Hepatocyte (in vitro differentiated cells): ENCODE data around the gene CAT. TPM values are rescaled to one million over a fixed set of nuclear protein-coding genes. Genes with fewer than 3 reads are reported as not detected.

Experiments used
- DNase-seq: peaks from one replicate; pipeline ENCODE4 v3.0.0-alpha.2; 2016; ENCODE audit warnings: low spot score
- H2AFZ ChIP-seq: fragments of 200-600 bp; sonication (generic); 2 replicates; pipeline ENCODE4 v1.6.0; 2016; ENCODE audit warnings: antibody characterized with exemption, mild to moderate bottlenecking
- H3K27ac ChIP-seq: fragments of 200-600 bp; sonication (generic); 2 replicates; pipeline ENCODE4 v1.5.1; 2016; ENCODE audit warnings: mild to moderate bottlenecking
- H3K27me3 ChIP-seq: fragments of 200-600 bp; sonication (generic); 2 replicates; pipeline ENCODE4 v1.6.1; 2016
- H3K36me3 ChIP-seq: fragments of 200-600 bp; sonication (generic); replicated peaks from 2 replicates; pipeline ENCODE4 v1.5.1; 2016; ENCODE audit warnings: low read depth; ENCODE audit not compliant: insufficient read depth
- H3K4me1 ChIP-seq: fragments of 200-600 bp; sonication (generic); 2 replicates; pipeline ENCODE4 v1.5.1; 2016; ENCODE audit warnings: mild to moderate bottlenecking, moderate library complexity; ENCODE audit not compliant: insufficient read depth
- H3K4me2 ChIP-seq: fragments of 200-600 bp; sonication (generic); 2 replicates; pipeline ENCODE4 v1.6.0; 2016
- H3K4me3 ChIP-seq: fragments of 200-600 bp; sonication (generic); 2 replicates; pipeline ENCODE4 v1.5.1; 2016; ENCODE audit warnings: mild to moderate bottlenecking
- H3K79me2 ChIP-seq: fragments of 200-600 bp; sonication (generic); 2 replicates; pipeline ENCODE4 v1.6.0; 2017; ENCODE audit warnings: mild to moderate bottlenecking
- H3K9me2 ChIP-seq: fragments of 200-600 bp; sonication (generic); replicated peaks from 2 replicates; pipeline ENCODE4 v1.6.0; 2017; ENCODE audit warnings: mild to moderate bottlenecking; ENCODE audit not compliant: insufficient read depth
- H3K9me3 ChIP-seq: fragments of 200-600 bp; sonication (generic); 2 replicates; pipeline ENCODE4 v1.5.1; 2016; ENCODE audit warnings: low read depth, mild to moderate bottlenecking
- H4K20me1 ChIP-seq: fragments of 200-600 bp; sonication (generic); 2 replicates; pipeline ENCODE4 v1.6.0; 2016; ENCODE audit warnings: mild to moderate bottlenecking; ENCODE audit not compliant: insufficient read depth, poor library complexity, severe bottlenecking
- CTCF ChIP-seq: fragments of 200-600 bp; sonication (generic); IDR thresholded peaks from 2 replicates; pipeline ENCODE4 v1.5.1; 2016; ENCODE audit warnings: antibody characterized with exemption, mild to moderate bottlenecking; ENCODE audit not compliant: poor library complexity
- EZH2 ChIP-seq: fragments of 200-600 bp; sonication (generic); IDR thresholded peaks from 2 replicates; pipeline ENCODE4 v1.6.1; 2016; ENCODE audit warnings: antibody characterized with exemption, mild to moderate bottlenecking, borderline replicate concordance
- EZH2phosphoT487 ChIP-seq: fragments of 200-600 bp; sonication (generic); IDR thresholded peaks from one replicate; pipeline ENCODE4 v1.6.1; 2018; ENCODE audit warnings: antibody characterized with exemption, mild to moderate bottlenecking, low read depth, moderate library complexity; ENCODE audit not compliant: unreplicated experiment, severe bottlenecking
- WGBS: methylation state at CpG from one replicate; pipeline ENCODE4 v1.1.6; 2016; ENCODE audit warnings: low lambda C conversion rate; ENCODE audit errors: missing lambda C conversion rate; 5-methylcytosine and 5-hydroxymethylcytosine counted together
- polyA plus RNA-seq: library from polyadenylated mRNA; unstranded; fragments of >200 nt; fragmentation: Nextera tagmentation; extraction: Ambion mirVana; gene quantifications from 2 replicates; pipeline ENCODE4 v1.2.1, GENCODE V29; 2016
- total RNA-seq: library from RNA; depleted of rRNA; stranded (reverse); fragments of >200 nt; gene quantifications from 2 replicates; pipeline ENCODE4 v1.2.3, GENCODE V29; 2014

The CAT gene
- total and polyA plus RNA-seq, 2 experiments from 2014 or later, result 0.47 TPM; not detected in 1

DNA sequence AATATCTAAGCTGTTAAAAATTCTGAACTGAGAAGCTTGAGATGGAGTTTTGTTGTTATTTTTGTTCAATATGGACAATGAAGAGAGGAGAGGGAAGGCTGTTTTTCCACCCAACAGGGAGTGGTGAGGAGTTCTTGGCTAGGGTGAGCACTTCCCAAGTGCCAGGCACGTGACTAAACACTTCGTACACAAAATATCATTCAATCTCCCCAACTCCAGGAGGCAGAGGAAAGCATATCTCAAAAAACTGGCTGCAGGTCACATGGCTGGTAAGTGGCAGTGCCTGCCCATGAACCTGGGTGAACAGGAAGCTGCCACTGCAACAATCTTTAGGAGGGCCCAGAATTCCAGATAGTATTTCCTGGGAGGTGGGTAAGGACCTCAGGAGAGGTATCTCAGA, 63.2 kb downstream of the CAT start:
- no peak overlapping the region for H3K4me3 ChIP-seq
- H3K9me2 ChIP-seq, result no peaks in the 10 kb centered on the region
- no peaks in the 10 kb centered on the region for H3K36me3 ChIP-seq
- no peaks in the 10 kb centered on the region for H3K79me2 ChIP-seq
- no peaks in the 10 kb centered on the region for H4K20me1 ChIP-seq
- DNase-seq, result no peak
- WGBS, result 68% methylated on average over 2 of the region's 2 CpGs
- no peak overlapping the region for H3K27ac ChIP-seq
- H3K9me3 ChIP-seq, result no peaks in the 10 kb centered on the region
- no peaks in the 10 kb centered on the region for H3K27me3 ChIP-seq
- H2AFZ ChIP-seq, result no peak overlapping the region
- TF ChIP-seq CTCF (no peak), EZH2 (no peak), EZH2phosphoT487 (no peak)
- H3K4me2 ChIP-seq, result no peak overlapping the region
- no peaks in the 10 kb centered on the region for H3K4me1 ChIP-seq

- Histone ChIP-seq H3K27ac (no peak overlapping the region), H3K9me2 (no peaks in the 10 kb centered on the region), H3K79me2 (no peaks in the 10 kb centered on the region), H3K9me3 (no peaks in the 10 kb centered on the region), H3K4me3 (no peak overlapping the region), H3K27me3 (no peaks in the 10 kb centered on the region), H3K36me3 (no peaks in the 10 kb centered on the region), H3K4me1 (no peaks in the 10 kb centered on the region), H3K4me2 (no peak overlapping the region), H4K20me1 (no peaks in the 10 kb centered on the region), H2AFZ (no peak overlapping the region)
- no peak for TF ChIP-seq EZH2phosphoT487
- no peak for TF ChIP-seq CTCF
- TF ChIP-seq EZH2, result no peak
- DNase-seq, result no peak
- WGBS, result 88% methylated on average over 3 of the region's 3 CpGs
Observed at GRCh38 chr11:34502949-34503348, 64.2 kb downstream of the CAT start.

DNA sequence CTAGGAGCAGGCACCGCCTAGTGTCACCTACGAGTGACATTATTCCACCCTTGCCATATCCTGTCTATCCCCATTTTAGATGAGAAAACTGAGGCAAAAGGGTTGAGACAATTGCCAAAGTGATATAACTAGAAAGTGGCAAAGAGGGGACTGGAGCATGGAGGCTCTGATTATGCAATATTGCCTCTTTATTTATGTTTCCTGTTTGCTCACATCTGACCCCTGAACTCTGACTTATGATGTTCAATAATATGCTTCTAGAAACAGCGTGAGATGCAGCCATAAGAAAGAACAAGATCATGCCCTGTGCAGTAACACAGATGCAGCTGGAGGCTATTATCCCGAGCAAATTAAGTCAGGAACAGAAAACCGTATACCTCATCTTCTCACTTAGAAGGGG, 67.1 kb downstream of the CAT start:
- Histone ChIP-seq H3K4me2 (no peak overlapping the region), H3K36me3 (no peaks in the 10 kb centered on the region), H3K9me3 (no peaks in the 10 kb centered on the region), H3K79me2 (no peaks in the 10 kb centered on the region), H3K4me1 (no peaks in the 10 kb centered on the region), H3K9me2 (no peaks in the 10 kb centered on the region), H3K4me3 (no peak overlapping the region), H4K20me1 (no peaks in the 10 kb centered on the region), H3K27ac (no peak overlapping the region), H3K27me3 (no peaks in the 10 kb centered on the region), H2AFZ (no peak overlapping the region)
- WGBS, result 76% methylated on average over 5 of the region's 5 CpGs
- no peak for TF ChIP-seq EZH2
- TF ChIP-seq EZH2phosphoT487, result no peak
- TF ChIP-seq CTCF, result no peak
- DNase-seq, result no peak

DNA sequence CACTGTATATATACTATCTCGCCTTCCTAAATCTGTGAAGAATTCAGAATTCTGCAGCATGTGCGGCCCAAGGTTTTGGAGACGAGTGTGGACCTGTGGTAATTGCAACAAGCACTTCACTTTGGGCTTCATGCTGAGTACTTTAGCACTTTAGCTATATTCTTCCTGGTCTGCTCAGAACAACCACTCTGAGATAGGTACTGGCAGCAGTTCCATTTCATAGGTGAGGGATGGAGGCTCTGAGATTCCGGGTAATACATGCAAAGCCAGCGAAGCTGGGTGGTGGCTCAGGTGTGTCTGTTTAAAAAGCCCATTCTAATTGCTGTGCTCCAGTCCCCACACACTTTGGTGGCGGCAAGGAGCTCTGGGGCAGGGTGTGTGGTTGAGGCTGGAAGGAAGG, 68.4 kb downstream of the CAT start:
- TF ChIP-seq CTCF (no peak), EZH2 (no peak), EZH2phosphoT487 (no peak)
- Histone ChIP-seq H4K20me1 (no peaks in the 10 kb centered on the region), H3K4me3 (no peak overlapping the region), H3K36me3 (no peaks in the 10 kb centered on the region), H3K27ac (no peak overlapping the region), H3K9me3 (no peaks in the 10 kb centered on the region), H3K4me1 (no peaks in the 10 kb centered on the region), H3K79me2 (no peaks in the 10 kb centered on the region), H3K27me3 (no peaks in the 10 kb centered on the region), H3K9me2 (no peaks in the 10 kb centered on the region), H3K4me2 (no peak overlapping the region), H2AFZ (no peak overlapping the region)
- DNase-seq, result no peak
- WGBS, result 82% methylated on average over 6 of the region's 6 CpGs
